Measurements from ENCODE around the gene RPL10A. TPM values are rescaled to one million over a fixed set of nuclear protein-coding genes. Genes with fewer than 3 reads are reported as not detected.

Gene RPL10A
- total RNA-seq, 4 donors from 2014 or later, result 347 to 1,065 (median 530) TPM

DNA sequence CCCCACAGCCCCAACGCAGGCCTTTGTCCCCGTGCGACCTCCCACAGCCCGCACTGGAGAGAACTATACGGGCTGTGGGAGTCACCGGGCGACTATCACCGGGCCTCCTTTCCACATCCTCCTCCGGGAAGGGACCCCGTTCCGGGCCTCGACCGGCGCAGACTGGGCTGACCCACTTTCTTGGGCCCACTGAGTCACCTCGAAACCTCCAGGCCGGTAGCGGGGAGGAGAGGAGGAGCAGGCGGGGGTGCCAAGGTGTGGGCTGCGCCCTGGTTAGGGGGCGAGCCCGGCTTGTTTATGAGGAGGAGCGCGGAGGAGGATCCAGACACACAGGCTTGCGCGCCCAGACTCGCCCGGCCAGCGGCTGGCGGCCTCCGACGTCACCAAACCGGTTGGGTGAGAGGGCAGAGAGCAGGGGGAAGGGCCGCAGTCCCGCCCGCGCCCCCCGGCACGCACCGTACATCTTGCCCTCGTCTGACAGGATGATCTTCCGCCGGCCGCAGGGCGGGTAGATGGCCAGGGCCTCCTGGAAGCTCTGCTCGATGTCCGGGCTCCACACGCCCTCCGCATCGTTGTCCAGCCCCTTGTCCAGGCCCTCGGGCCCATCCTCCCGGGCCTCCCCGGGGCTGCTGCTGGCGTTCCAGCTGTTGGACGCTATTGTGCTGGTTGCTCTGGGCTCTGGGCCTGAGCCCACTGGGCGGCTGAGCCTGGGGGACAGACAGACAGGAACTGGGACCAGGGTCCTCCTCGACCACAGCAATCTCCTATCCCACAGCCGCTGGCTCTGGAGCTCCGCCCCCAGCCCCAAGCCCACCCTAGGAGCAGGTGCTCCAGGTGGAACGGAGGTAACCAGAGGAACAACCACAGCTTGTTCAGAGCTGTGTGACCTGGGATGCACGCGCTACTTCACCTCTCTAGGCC lies 18.1 kb downstream of the RPL10A start:
- Histone ChIP-seq H3K27ac (peak overlapping the region; percentile 50 to 84 (median 78)), H3K4me3 (peak overlapping the region in 2 of 4 donors; percentile 22 to 29), H3K27me3 (no peaks in the 10 kb centered on the region), H3K36me3 (peaks cover 0 to 34% (median 0%) of the 10 kb centered on the region in 3 donors), H3K4me1 (peaks cover 0 to 49% (median 2%) of the 10 kb centered on the region in 4 donors), H3K9me3 (no peaks in the 10 kb centered on the region)
- TF ChIP-seq POLR2A (IDR thresholded peaks at IDR 0.05), result peak in 1 of 2 donors; percentile 60
- TF ChIP-seq, protein P1, sequence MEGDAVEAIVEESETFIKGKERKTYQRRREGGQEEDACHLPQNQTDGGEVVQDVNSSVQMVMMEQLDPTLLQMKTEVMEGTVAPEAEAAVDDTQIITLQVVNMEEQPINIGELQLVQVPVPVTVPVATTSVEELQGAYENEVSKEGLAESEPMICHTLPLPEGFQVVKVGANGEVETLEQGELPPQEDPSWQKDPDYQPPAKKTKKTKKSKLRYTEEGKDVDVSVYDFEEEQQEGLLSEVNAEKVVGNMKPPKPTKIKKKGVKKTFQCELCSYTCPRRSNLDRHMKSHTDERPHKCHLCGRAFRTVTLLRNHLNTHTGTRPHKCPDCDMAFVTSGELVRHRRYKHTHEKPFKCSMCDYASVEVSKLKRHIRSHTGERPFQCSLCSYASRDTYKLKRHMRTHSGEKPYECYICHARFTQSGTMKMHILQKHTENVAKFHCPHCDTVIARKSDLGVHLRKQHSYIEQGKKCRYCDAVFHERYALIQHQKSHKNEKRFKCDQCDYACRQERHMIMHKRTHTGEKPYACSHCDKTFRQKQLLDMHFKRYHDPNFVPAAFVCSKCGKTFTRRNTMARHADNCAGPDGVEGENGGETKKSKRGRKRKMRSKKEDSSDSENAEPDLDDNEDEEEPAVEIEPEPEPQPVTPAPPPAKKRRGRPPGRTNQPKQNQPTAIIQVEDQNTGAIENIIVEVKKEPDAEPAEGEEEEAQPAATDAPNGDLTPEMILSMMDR (IDR thresholded peaks at IDR 0.05), result no peak
- DNase-seq, result peak in 2 of 3 donors; percentile 84 to 91

DNA sequence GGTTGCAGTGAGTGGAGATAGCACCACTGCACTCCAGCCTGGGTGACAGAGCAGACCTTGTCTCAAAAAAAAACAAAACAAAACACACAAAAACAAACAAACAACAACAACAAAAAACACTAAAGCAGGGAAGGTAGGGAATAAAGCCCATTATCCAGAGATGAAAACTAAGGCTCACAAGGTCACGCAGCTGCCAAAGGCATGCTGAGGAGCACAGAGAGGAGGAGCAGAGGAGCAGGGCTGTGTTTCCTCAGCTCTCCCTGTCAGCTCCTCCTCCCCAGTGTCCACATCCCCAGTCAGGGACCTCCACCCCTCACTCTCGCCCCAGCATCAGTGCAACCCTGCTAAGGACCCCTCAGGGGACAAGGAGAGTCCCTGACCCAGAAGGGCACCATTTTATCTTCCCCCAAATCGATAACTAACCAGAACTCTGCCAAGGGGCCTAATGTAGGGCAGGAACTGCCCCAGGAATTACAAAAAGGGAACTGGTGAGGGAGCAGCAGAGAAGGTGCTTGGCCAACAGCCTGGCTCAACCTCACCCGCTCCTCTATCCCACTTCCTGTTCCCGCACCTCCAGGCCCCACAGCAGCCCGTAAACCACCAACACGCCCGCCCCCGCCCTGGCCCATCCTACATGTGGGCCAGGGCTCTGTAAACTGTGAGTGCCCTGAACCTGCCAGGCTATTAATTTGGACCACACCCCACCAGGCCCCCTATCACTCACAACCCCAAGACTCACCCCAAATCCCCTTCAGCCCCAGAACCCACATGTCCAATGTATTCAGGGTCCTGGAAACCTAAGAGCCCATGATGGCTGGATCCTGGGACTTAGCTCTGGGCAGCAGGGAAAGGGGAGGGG lies 19.7 kb downstream of the RPL10A start:
- no peaks in the 10 kb centered on the region for H3K9me3 ChIP-seq
- no peak overlapping the region for H3K4me3 ChIP-seq
- peak overlapping the region; percentile 42 to 84 (median 62) for H3K27ac ChIP-seq
- peaks cover 0 to 65% (median 2%) of the 10 kb centered on the region in 4 donors for H3K4me1 ChIP-seq
- no peak for TF ChIP-seq POLR2A (IDR thresholded peaks at IDR 0.05)
- TF ChIP-seq, protein P1 (IDR thresholded peaks at IDR 0.05), result no peak
- no peaks in the 10 kb centered on the region for H3K27me3 ChIP-seq
- DNase-seq, result peak in 1 of 3 donors; percentile 67
- H3K36me3 ChIP-seq, result peaks cover 0 to 21% (median 0%) of the 10 kb centered on the region in 3 donors

DNA sequence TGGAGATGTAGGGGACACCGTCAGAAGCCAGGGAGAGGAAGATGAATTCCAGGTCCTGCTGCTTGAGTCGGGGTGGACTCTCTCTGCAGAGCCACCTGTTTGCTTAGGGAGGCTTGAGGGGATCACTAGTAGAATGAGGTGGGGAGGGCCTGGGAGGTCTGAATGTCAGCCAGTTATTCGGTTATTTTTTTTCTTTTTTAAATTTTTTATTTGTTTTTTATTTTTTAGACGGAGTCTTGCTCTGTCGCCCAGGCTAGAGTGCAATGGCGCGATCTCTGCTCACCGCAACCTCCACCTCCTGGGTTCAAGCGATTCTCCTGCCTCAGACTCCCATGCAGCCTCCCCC lies 20.3 kb downstream of the RPL10A start:
- no peak for TF ChIP-seq POLR2A (IDR thresholded peaks at IDR 0.05)
- TF ChIP-seq, protein P1 (IDR thresholded peaks at IDR 0.05), result no peak
- H3K27ac ChIP-seq, result peak overlapping the region; percentile 42 to 84 (median 62)
- H3K4me1 ChIP-seq, result peaks cover 0 to 69% (median 2%) of the 10 kb centered on the region in 4 donors
- H3K4me3 ChIP-seq, result no peak overlapping the region
- H3K9me3 ChIP-seq, result no peaks in the 10 kb centered on the region
- H3K36me3 ChIP-seq, result peaks cover 0 to 15% (median 0%) of the 10 kb centered on the region in 3 donors
- no peak for DNase-seq
- no peaks in the 10 kb centered on the region for H3K27me3 ChIP-seq

DNA sequence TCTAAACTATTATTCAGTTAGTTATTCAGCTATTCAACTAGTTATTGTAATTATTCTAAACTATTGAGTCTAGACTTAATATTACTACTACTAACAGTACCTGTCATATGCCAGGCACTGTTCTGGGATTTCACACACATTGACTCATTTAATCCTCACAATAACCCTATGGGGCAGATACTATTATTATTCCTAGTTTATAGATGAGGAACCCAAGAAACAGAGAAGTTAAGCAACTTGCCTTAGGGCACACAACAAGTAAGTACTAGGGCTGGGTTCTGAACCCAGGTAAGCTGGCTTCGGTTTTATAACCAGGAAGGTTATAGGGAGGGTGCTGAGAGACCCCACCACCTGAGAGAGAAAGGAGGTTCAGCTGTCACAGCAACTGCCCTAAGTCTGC lies 20.9 kb downstream of the RPL10A start:
- Histone ChIP-seq H3K4me1 (peaks cover 0 to 71% (median 3%) of the 10 kb centered on the region in 4 donors), H3K27me3 (no peaks in the 10 kb centered on the region), H3K4me3 (no peak overlapping the region), H3K27ac (peak overlapping the region; percentile 55 to 84 (median 57)), H3K9me3 (no peaks in the 10 kb centered on the region), H3K36me3 (peaks cover 0 to 9% (median 0%) of the 10 kb centered on the region in 3 donors)
- no peak for TF ChIP-seq POLR2A (IDR thresholded peaks at IDR 0.05)
- TF ChIP-seq, protein P1 (IDR thresholded peaks at IDR 0.05), result no peak
- DNase-seq, result no peak

DNA sequence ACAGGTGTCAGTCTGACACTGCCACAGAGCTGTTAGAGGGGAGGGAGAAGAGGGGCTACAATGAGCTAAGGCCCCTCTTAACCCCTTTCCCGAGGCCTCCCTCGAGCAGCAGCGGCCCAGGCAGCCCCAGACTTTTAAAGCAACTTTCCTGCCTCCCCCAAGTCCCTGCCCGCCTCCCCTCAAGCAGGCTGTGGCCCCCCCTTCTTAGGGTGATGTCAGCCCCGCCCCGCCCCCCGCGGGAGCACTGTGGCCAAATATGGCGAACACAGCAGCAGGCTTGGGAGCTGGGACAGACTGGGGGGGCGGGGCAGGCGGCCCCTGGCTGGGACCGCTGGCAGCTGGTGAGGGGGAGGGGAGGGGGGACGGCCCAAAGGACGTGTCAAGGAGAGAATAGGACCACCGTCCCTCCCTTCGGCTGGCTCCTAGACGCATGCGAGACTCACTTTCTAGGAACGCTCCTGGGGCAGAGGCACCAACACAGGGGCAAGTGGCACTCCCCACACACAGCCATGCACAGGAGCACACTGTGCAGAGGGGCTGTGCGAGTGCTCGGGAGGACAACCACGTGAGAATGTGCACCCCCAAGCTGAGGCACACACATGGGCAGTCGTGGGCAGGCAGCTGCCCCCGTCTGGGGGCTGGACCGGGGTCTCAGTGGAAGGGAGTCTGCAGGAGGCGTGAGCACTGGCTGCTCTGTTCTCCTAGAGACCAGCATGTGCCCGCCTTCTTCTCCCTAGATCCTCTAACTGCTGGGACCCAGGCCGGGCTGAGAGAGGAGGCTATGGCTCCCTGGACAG lies 22.0 kb downstream of the RPL10A start:
- Histone ChIP-seq H3K9me3 (no peaks in the 10 kb centered on the region), H3K4me1 (peaks cover 0 to 78% (median 4%) of the 10 kb centered on the region in 4 donors), H3K27me3 (no peaks in the 10 kb centered on the region), H3K4me3 (peak overlapping the region in 1 of 4 donors; percentile 21), H3K36me3 (peaks cover 0 to under 1% (median 0%) of the 10 kb centered on the region in 3 donors), H3K27ac (peak overlapping the region; percentile 46 to 84 (median 62))
- TF ChIP-seq POLR2A (IDR thresholded peaks at IDR 0.05), result no peak
- TF ChIP-seq, protein P1 (IDR thresholded peaks at IDR 0.05), result no peak
- DNase-seq, result peak in 1 of 3 donors; percentile 71
